GM12864 (cell line): ENCODE results near the gene SYNDIG1L.
"Not testable (repeated sequence)": the region's sequence is repeated elsewhere in the genome, so short reads cannot be mapped to it uniquely, and the experiment has no call there.

Experiments
- DNase-seq: peaks from one replicate; pipeline ENCODE4 v3.0.0-alpha.2; 2011; ENCODE audit warnings: low read depth
- H3K4me3 ChIP-seq: 2 replicates; pipeline ENCODE4 v1.5.1; 2011; ENCODE audit warnings: mild to moderate bottlenecking, low read depth, low read length, control low read depth
- CTCF ChIP-seq: IDR thresholded peaks from 2 replicates; pipeline ENCODE4 v1.5.1; 2011; ENCODE audit warnings: low read depth, mild to moderate bottlenecking, moderate library complexity, low read length, control low read depth, inconsistent platforms; ENCODE audit errors: missing control alignments

Gene SYNDIG1L

GRCh38 chr14:74456684-74457564 is 30.9 kb upstream of the SYNDIG1L start:
- DNase-seq: no peak
- no peak for TF ChIP-seq CTCF
- no peak overlapping the region for H3K4me3 ChIP-seq

- not testable (repeated sequence) for DNase-seq, H3K4me3 ChIP-seq
These were observed 28.4 kb upstream of the SYNDIG1L start for GRCh38 chr14:74454397-74454796.

GRCh38 chr14:74444866-74445265 is 18.9 kb upstream of the SYNDIG1L start:
- DNase-seq: no peak
- H3K4me3 ChIP-seq: no peak overlapping the region
- TF ChIP-seq CTCF: no peak

- TF ChIP-seq CTCF: no peak
- no peak overlapping the region for H3K4me3 ChIP-seq
- no peak for DNase-seq
These were observed 16.7 kb upstream of the SYNDIG1L start for GRCh38 chr14:74442757-74443156.

- H3K4me3 ChIP-seq: no peak overlapping the region
- no peak for DNase-seq
- TF ChIP-seq CTCF: no peak
These were observed 15.1 kb upstream of the SYNDIG1L start for GRCh38 chr14:74441113-74441512.

- DNase-seq: no peak
- H3K4me3 ChIP-seq: no peak overlapping the region
- TF ChIP-seq CTCF: no peak
These were observed 12.4 kb upstream of the SYNDIG1L start for GRCh38 chr14:74438351-74438915.

- no peak for TF ChIP-seq CTCF
These were observed 11.6 kb upstream of the SYNDIG1L start for GRCh38 chr14:74437496-74438053.

More at GRCh38 chr14:74437496-74438053, 11.6 kb upstream of the SYNDIG1L start:
- DNase-seq: no peak
- H3K4me3 ChIP-seq: no peak overlapping the region
